Activated CD4-positive, alpha-beta T cell treated with anti-CD3 and anti-CD28 coated beads, Interleukin-2, amount 10 ng/mL, durations not matched to agents 24 days and 14 days (primary cell): ENCODE data around the gene SUN3. TPM values are rescaled to one million over a fixed set of nuclear protein-coding genes. Genes with fewer than 3 reads are reported as not detected.
"Not testable (repeated sequence)": the region's sequence is repeated elsewhere in the genome, so short reads cannot be mapped to it uniquely, and the experiment has no call there.

Source experiments
- DNase-seq: peaks from one replicate; pipeline ENCODE4 v3.0.0; 2022
- H3K27ac Mint-ChIP-seq: one replicate; pipeline ENCODE4 v1.8.0; 2022; ENCODE audit warnings: mild to moderate bottlenecking, mixed read lengths
- H3K27me3 Mint-ChIP-seq: one replicate; pipeline ENCODE4 v1.8.0; 2022; ENCODE audit warnings: mixed read lengths
- H3K36me3 Mint-ChIP-seq: one replicate; pipeline ENCODE4 v1.8.0; 2022; ENCODE audit warnings: low read depth, mild to moderate bottlenecking, mixed read lengths
- H3K4me1 Mint-ChIP-seq: one replicate; pipeline ENCODE4 v1.8.0; 2021; ENCODE audit warnings: mixed read lengths
- H3K4me3 Mint-ChIP-seq: one replicate; pipeline ENCODE4 v1.8.0; 2022; ENCODE audit warnings: mild to moderate bottlenecking, moderate library complexity, mixed read lengths
- H3K9me3 Mint-ChIP-seq: one replicate; pipeline ENCODE4 v1.8.0; 2021; ENCODE audit warnings: mixed read lengths
- intact Hi-C: fragments of 100-400 bp; cut with micrococcal nuclease; formaldehyde crosslinking; loops from one replicate; pipeline ENCODE4 v1.15.1; 2023
- total RNA-seq: library from RNA; stranded (reverse); gene quantifications from 2 replicates; pipeline ENCODE4 v1.2.3, GENCODE V29; 2022

Gene SUN3
- total RNA-seq, 1 donor from 2014 or later: not detected

- Mint-ChIP-seq H3K9me3 (no peaks in the 10 kb centered on the region), H3K4me1 (no peaks in the 10 kb centered on the region), H3K27ac (no peak overlapping the region), H3K36me3 (no peaks in the 10 kb centered on the region), H3K4me3 (no peak overlapping the region), H3K27me3 (peaks cover 14% of the 10 kb centered on the region)
- intact Hi-C loops: no loop called here
- no peak for DNase-seq
Measured at GRCh38 chr7:48009257-48009656, 19.6 kb downstream of the SUN3 start.

GRCh38 chr7:48006866-48007265 lies 22.0 kb downstream of the SUN3 start:
- Mint-ChIP-seq H3K4me3 (no peak overlapping the region), H3K27ac (no peak overlapping the region), H3K27me3 (peaks cover 23% of the 10 kb centered on the region), H3K9me3 (no peaks in the 10 kb centered on the region), H3K4me1 (no peaks in the 10 kb centered on the region), H3K36me3 (no peaks in the 10 kb centered on the region)
- DNase-seq: no peak
- intact Hi-C loops: no loop called here

DNA sequence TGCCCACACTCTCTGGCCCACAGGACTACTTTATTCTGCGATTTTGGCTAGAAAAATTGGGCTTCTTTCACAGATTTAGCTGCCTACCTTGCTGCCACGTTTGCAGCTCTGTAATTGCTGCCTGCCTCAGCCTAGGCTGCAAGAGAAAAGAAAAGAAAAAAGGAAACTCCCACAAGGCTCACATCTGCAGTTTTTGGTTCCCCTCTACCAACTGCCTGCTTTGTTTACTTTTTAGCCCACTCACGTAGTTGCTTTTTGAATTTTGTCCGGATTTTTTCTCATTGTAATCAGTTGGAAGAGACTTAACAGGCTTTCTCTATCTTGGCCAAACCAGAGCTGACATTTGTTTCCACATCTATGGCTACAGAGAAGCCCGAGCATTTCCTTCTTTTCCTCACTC lies 24.3 kb downstream of the SUN3 start:
- Mint-ChIP-seq H3K36me3 (no peaks in the 10 kb centered on the region), H3K4me3 (no peak overlapping the region), H3K27ac (no peak overlapping the region), H3K27me3 (peaks cover 27% of the 10 kb centered on the region), H3K4me1 (no peaks in the 10 kb centered on the region), H3K9me3 (no peaks in the 10 kb centered on the region)
- intact Hi-C loops: no loop called here
- no peak for DNase-seq

GRCh38 chr7:48004032-48004431 lies 24.9 kb downstream of the SUN3 start:
- intact Hi-C loops: no loop called here
- Mint-ChIP-seq H3K27me3 (peaks cover 27% of the 10 kb centered on the region), H3K4me3 (no peak overlapping the region), H3K27ac (no peak overlapping the region), H3K4me1 (no peaks in the 10 kb centered on the region), H3K36me3 (no peaks in the 10 kb centered on the region), H3K9me3 (no peaks in the 10 kb centered on the region)
- DNase-seq: no peak

DNA sequence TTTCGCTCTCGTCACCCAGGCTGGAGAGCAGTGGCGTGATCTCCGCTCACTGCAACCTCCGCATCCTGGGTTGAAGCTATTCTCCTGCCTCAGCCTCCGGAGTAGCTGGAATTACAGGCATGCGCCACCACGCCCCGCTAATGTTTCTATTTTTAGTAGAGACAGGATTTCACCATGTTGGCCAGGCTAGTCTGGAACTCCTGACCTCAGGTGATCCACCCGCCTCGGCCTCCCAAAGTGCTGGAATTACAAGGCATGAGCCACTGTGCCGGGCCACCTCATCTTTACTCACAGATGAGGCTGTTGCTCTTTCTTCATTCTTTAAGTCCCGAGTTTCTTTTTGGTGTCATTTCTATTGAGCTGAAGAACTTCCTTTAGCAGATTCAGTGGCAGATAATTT lies 28.7 kb downstream of the SUN3 start:
- H3K9me3 Mint-ChIP-seq, intact Hi-C loops, H3K27ac Mint-ChIP-seq, H3K36me3 Mint-ChIP-seq, H3K4me3 Mint-ChIP-seq, DNase-seq, H3K4me1 Mint-ChIP-seq: not testable (repeated sequence)
- H3K27me3 Mint-ChIP-seq: peaks cover 25% of the 10 kb centered on the region

- Mint-ChIP-seq H3K9me3 (peaks cover 10% of the 10 kb centered on the region), H3K4me3 (no peak overlapping the region), H3K27ac (no peak overlapping the region), H3K36me3 (no peaks in the 10 kb centered on the region), H3K27me3 (peaks cover 20% of the 10 kb centered on the region), H3K4me1 (no peaks in the 10 kb centered on the region)
- intact Hi-C loops: no loop called here
- DNase-seq: no peak
Measured at GRCh38 chr7:47999413-47999812, 29.5 kb downstream of the SUN3 start.

DNA sequence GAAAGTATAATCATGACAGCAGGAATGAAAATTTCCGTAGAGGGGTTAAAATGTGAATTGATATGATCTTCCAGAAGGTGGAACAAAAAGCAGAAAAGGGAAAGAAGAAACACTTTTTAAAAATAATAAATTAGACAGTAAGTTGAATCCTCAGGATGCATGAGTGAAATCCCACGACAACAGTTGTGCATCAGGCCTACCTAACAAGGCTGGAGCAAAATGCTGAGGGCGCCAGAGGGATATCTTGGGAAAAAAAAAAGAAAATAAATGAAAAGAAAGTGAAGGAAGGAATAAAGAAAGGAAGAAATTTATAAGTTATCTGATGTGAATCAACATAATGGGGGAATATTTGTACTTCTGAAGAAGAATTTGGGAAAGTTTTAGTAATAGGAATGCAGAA lies 36.5 kb downstream of the SUN3 start:
- Mint-ChIP-seq H3K27me3 (no peaks in the 10 kb centered on the region), H3K9me3 (peaks cover 13% of the 10 kb centered on the region), H3K4me3 (peak overlapping the region; percentile 88), H3K27ac (peak overlapping the region; percentile 86), H3K4me1 (peaks cover 18% of the 10 kb centered on the region), H3K36me3 (no peaks in the 10 kb centered on the region)
- DNase-seq: no peak
- intact Hi-C loops: no loop called here

GRCh38 chr7:47991741-47992311 lies 37.1 kb downstream of the SUN3 start:
- peak overlapping the region; percentile 86 for H3K27ac Mint-ChIP-seq
- H3K4me3 Mint-ChIP-seq: peak overlapping the region; percentile 88
- H3K36me3 Mint-ChIP-seq: no peaks in the 10 kb centered on the region
- H3K4me1 Mint-ChIP-seq: peaks cover 18% of the 10 kb centered on the region
- DNase-seq: peak; percentile 95
- H3K27me3 Mint-ChIP-seq: no peaks in the 10 kb centered on the region
- intact Hi-C loops: loop anchor here (1.0 kb wide), 4 partner anchors 13 to 118 kb away; partner anchors contain the start of genes C7orf57 and HUS1
- peaks cover 13% of the 10 kb centered on the region for H3K9me3 Mint-ChIP-seq

GRCh38 chr7:47991270-47991669 lies 37.6 kb downstream of the SUN3 start:
- no peaks in the 10 kb centered on the region for H3K36me3 Mint-ChIP-seq
- H3K4me3 Mint-ChIP-seq: peak overlapping the region; percentile 88
- intact Hi-C loops: loop anchor here (1.0 kb wide), 4 partner anchors 12 to 119 kb away; partner anchors contain the start of genes C7orf57 and HUS1
- DNase-seq: no peak
- peak overlapping the region; percentile 86 for H3K27ac Mint-ChIP-seq
- no peaks in the 10 kb centered on the region for H3K27me3 Mint-ChIP-seq
- H3K4me1 Mint-ChIP-seq: peaks cover 18% of the 10 kb centered on the region
- H3K9me3 Mint-ChIP-seq: peaks cover 13% of the 10 kb centered on the region

- H3K36me3 Mint-ChIP-seq: no peaks in the 10 kb centered on the region
- no peak for DNase-seq
- H3K4me1 Mint-ChIP-seq: peaks cover 18% of the 10 kb centered on the region
- peak overlapping the region; percentile 7 for H3K27ac Mint-ChIP-seq
- H3K27me3 Mint-ChIP-seq: no peaks in the 10 kb centered on the region
- no peak overlapping the region for H3K4me3 Mint-ChIP-seq
- intact Hi-C loops: no loop called here
- peaks cover 13% of the 10 kb centered on the region for H3K9me3 Mint-ChIP-seq
Measured at GRCh38 chr7:47990592-47990991, 38.3 kb downstream of the SUN3 start.

DNA sequence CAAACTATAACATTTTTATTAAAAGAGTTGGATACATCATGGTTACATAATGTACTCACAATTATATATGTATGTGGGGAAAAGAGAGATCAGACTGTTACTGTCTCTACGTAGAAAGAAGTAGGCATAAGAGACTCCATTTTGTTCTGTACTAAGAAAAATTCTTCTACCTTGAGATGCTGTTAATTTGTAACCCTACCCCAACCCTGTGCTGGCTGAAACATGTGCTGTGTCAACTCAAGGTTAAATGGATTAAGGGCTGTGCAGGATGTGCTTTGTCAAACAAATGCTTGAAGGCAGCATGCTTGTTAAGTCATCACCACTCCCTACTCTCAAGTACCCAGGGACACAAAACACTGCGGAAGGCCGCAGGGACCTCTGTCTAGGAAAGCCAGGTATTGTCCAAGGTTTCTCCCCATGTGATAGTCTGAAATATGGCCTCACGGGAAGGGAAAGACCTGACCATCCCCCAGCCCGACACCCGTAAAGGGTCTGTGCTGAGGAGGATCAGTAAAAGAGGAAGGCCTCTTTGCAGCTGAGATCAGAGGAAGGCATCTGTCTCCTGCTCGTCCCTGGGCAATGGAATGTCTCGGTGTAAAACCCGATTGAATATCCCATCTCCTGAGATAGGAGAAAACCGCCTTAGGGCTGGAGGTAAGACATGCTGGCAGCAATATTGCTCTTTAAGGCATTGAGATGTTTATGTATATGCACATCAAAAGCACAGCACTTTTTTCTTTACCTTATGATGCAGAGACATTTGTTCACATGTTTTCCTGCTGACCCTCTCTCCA lies 39.1 kb downstream of the SUN3 start:
- H3K27ac Mint-ChIP-seq, intact Hi-C loops, H3K36me3 Mint-ChIP-seq, H3K4me3 Mint-ChIP-seq, H3K27me3 Mint-ChIP-seq, DNase-seq, H3K9me3 Mint-ChIP-seq: not testable (repeated sequence)
- peaks cover 18% of the 10 kb centered on the region for H3K4me1 Mint-ChIP-seq

GRCh38 chr7:47988496-47989386 lies 40.2 kb downstream of the SUN3 start:
- peaks cover 3% of the 10 kb centered on the region for H3K9me3 Mint-ChIP-seq
- H3K36me3 Mint-ChIP-seq: no peaks in the 10 kb centered on the region
- H3K27me3 Mint-ChIP-seq: peaks cover under 1% of the 10 kb centered on the region
- no peak overlapping the region for H3K27ac Mint-ChIP-seq
- intact Hi-C loops: no loop called here
- peaks cover 18% of the 10 kb centered on the region for H3K4me1 Mint-ChIP-seq
- no peak for DNase-seq
- H3K4me3 Mint-ChIP-seq: no peak overlapping the region

GRCh38 chr7:47982610-47983009 lies 46.3 kb downstream of the SUN3 start:
- H3K36me3 Mint-ChIP-seq: peaks cover 11% of the 10 kb centered on the region
- peaks cover 12% of the 10 kb centered on the region for H3K4me1 Mint-ChIP-seq
- H3K27ac Mint-ChIP-seq: no peak overlapping the region
- intact Hi-C loops: no loop called here
- H3K27me3 Mint-ChIP-seq: peaks cover 5% of the 10 kb centered on the region
- no peaks in the 10 kb centered on the region for H3K9me3 Mint-ChIP-seq
- no peak overlapping the region for H3K4me3 Mint-ChIP-seq
- DNase-seq: no peak

DNA sequence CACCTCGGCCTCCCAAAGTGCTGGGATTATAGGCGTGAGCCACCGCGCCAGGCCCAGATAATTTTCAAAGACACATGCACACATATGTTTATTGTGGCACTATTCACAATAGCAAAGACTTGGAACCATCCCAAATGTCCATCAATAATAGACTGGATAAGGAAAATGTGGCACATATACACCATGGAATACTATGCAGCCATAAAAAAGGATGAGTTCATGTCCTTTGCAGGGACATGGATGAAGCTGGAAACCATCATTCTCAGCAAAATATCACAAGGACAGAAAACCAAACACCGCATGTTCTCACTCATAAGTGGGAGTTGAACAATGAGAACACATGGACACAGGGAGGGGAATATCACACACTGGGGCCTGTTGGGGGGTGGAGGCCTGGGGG lies 48.3 kb downstream of the SUN3 start:
- intact Hi-C loops, H3K4me3 Mint-ChIP-seq, H3K27ac Mint-ChIP-seq, H3K27me3 Mint-ChIP-seq, DNase-seq, H3K9me3 Mint-ChIP-seq: not testable (repeated sequence)
- peaks cover 14% of the 10 kb centered on the region for H3K4me1 Mint-ChIP-seq
- H3K36me3 Mint-ChIP-seq: peaks cover 25% of the 10 kb centered on the region
